Caki2 (cell line): ENCODE data around the gene NPFFR1. TPM values are rescaled to one million over a fixed set of nuclear protein-coding genes. Genes with fewer than 3 reads are reported as not detected.
A peak's percentile ranks its signal among the peaks of the same experiment; 100 is the strongest.
"Not testable (repeated sequence)": the region's sequence is repeated elsewhere in the genome, so short reads cannot be mapped to it uniquely, and the experiment has no call there.

Experiments used
- DNase-seq: peaks from one replicate; pipeline ENCODE4 v3.0.0-alpha.2; 2015; ENCODE audit warnings: low read depth
- in situ Hi-C: cut with HindIII; loops from 2 replicates; pipeline ENCODE4 v1.10.0; 2016; ENCODE audit warnings: low sequenced_read_pairs, low pct_unique_long_range_greater_than_20kb, mixed read lengths
- total RNA-seq: library from RNA; depleted of rRNA; stranded (reverse); fragments of >200 nt; shearing (Covaris generic); gene quantifications from 2 replicates; pipeline ENCODE4 v1.2.3, GENCODE V29; 2014; ENCODE audit warnings: low replicate concordance

NPFFR1 gene
- total RNA-seq, 1 experiment from 2014 or later, result not detected

DNA sequence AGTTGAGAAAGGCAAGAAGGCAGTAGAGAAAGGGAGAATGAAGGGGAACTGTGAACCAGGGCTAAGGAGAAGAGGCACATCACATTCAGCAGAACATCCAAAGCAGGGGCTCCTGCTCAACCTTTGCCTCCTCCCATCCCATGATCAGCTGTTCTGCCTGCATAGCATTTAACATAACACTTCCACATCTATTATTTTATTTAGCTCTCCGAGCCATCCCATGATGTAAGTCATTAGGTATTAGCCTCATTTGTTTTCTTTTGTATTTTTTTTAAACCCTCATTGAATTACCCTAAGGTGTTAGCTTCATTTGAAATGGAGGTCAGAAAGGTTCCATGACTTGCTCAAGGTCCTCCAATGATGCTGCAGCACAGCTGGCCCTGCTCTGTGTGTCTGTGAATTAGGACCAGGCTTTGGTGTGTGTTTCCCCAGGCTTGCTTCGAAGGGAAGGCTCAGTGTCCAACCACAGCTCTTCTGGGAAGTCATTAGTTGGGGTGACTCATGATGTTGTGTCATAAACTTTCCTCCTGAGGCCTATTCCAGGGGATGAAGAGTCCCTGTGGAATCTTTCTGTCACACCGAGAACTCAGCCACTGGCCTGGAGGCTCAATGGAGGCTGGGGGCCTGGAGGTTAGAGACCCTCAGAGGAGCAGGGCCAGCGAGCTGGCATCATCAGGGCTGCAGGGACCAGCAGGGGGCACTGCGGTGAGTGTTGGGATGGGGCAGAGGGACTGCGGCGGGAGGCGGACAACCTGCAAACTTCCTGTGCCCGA lies 16.5 kb downstream of the NPFFR1 start:
- in situ Hi-C loops, result no loop called here
- DNase-seq, result peak; percentile 79

DNA sequence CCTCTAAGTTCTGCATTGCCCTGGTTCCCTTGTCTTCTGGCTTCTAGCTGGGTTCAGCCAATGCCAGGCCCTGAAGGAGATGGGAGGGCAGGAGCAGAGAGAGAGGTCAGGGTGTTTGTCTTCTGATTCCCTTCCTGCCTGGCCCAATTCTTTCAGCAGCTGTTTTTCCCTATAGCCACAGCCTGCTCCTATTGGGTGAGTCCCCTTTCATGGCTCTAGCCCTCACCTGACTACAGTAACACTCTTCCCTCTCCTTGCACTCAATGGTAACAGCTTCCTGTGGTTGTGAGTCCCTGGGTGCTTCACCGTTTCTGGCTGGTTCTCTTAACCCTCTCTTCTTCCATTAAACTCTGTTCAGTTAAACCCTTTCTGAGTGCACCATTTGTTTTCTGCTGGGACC lies 17.1 kb downstream of the NPFFR1 start:
- in situ Hi-C loops, result no loop called here
- no peak for DNase-seq

GRCh38 chr10:70266056-70266455 lies 17.7 kb downstream of the NPFFR1 start:
- in situ Hi-C loops, result no loop called here
- no peak for DNase-seq

DNA sequence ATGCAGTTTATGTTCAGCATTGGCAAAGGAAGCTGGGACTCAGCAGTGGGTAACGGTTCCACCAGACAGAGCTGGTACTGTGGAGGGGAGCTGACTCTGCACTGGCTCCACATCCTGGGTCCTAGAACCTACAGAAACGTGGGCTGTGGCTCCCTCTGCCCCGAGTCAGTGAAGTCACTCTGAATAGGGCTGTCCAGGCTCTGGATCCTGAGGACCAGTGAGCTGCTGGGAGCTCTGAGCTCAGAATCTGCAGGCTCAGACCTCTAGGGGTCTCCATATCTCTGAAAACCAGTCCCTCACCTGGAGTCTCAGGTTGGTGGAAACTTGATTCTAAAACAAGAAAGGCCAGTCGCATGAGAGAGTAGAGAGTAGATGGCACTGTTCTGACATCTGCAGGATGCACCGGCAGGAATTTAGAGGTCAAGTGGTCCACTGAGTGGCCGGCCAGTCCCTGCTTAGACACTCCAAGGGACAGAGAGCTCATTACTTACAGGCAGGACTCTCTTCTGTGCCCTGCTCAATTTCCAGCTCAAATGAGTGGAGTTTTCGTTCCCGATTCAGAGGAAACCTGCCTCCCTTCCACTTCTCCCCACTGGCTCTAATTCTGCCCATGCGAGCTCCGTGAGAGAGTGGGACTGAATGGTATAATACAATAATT lies 18.6 kb downstream of the NPFFR1 start:
- DNase-seq, result no peak
- in situ Hi-C loops, result no loop called here

- no peak for DNase-seq
- in situ Hi-C loops, result no loop called here
Measured at GRCh38 chr10:70260734-70261133, 23.1 kb downstream of the NPFFR1 start.

DNA sequence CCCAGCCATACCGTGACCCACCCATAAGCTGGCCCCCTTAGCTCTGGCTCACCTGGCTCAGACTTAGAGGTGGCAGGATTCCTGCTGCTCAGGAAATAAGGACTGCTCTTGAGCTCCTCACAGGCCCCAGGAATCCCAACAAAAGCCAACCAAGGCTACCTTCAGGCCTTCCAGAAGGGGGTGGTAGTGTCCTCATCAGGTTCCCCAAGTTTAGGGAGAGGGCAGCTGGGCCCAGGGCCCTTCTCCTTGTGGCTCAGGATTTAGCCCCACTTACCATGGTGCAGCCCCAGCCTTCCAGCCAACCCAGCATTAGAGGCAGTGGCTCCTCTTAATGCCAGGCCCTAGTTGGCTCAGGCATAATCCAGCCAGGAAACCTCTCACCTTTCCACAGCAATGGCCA lies 23.5 kb downstream of the NPFFR1 start:
- in situ Hi-C loops, result no loop called here
- no peak for DNase-seq

DNA sequence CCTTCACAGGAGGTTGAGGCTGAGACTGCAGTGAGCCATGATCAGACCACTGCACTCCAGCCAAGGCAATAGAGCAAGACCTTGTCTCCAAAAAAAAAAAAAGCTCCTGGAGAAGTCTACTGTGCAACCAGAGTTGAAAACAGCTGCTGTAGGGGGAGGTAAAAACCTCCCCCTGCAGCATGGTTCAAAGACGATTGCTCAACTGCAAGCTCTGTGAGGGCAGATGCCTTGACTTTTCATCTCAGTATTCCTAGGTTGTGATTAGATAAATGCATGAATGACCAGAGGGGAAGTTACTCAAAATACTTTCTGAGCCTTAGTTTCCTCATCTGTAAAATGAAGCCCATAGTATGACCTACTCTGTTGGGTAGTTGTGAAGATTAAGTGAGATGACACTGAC lies 25.6 kb downstream of the NPFFR1 start:
- in situ Hi-C loops, result no loop called here
- DNase-seq, result no peak

DNA sequence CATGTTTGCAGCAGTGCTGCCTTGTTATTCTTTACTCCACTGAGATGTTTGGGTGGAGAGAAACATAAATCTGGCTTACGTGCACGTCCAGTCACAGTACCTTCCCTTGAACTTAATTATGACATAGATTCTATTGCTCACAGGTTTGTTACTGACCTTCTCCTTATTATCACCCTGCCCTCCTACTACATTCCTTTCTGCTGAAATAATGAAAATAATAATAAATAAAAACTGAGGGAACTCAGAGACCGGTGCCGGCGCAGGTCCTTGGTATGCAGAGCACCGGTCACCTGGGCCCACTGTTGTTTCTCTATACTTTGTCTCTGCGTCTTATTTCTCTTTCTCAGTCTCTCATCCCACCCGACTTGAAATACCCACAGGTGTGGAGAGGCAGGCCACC lies 26.0 kb downstream of the NPFFR1 start:
- in situ Hi-C loops, result not testable (repeated sequence)

DNA sequence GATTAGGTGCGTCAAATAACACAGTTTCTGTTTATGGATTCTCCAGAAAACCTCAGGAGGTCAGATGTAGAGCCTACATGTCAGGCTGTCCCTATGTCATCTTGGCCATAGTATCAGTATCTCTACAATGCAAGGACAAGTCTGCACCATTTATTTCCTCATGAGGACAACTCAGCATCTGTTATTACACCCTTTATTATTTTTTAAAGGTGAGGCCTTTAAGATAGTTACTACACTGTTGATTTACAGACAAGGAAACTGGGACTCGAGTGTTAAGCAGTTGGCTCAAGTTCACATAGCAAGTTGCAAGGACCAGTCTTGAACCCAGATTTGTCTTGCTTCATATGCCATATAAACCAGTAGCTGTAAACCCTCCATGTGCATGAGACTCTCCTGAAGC lies 27.3 kb downstream of the NPFFR1 start:
- DNase-seq, result no peak
- in situ Hi-C loops, result no loop called here

More for the DNA sequence above, 26.0 kb downstream of the NPFFR1 start:
- peak; percentile 50 for DNase-seq

GRCh38 chr10:70255329-70256299 lies 28.2 kb downstream of the NPFFR1 start:
- no peak for DNase-seq
- in situ Hi-C loops, result no loop called here

DNA sequence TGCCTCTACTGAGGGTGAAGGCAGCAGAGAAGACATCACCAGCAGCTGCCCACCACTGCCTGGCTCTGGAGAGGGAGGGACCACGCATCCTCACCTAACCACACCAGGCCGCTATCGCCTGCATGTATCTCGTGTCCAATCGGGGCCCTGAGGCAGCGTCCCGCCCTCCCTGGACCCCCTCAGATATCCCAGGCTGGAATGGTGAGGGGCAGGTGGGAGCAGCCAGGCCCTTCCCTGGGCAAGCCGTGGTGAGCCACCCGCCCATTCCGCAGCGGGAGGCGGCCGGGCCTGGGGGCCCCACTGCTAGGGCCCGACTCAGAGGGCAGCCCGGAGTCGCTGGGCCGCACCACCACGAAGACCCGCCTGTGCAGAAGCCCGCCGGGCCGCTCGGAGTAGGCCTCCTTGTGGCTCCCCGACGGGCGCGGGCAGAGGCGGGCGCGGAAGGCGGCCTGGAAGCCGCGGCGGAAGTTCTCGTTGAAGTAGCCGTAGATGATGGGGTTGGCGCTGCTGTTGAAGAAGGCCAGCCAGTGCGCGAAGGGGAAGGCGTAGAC lies 29.0 kb downstream of the NPFFR1 start:
- DNase-seq, result no peak
- in situ Hi-C loops, result no loop called here

GRCh38 chr10:70253878-70254765 lies 29.7 kb downstream of the NPFFR1 start:
- in situ Hi-C loops, result no loop called here
- DNase-seq, result no peak

DNA sequence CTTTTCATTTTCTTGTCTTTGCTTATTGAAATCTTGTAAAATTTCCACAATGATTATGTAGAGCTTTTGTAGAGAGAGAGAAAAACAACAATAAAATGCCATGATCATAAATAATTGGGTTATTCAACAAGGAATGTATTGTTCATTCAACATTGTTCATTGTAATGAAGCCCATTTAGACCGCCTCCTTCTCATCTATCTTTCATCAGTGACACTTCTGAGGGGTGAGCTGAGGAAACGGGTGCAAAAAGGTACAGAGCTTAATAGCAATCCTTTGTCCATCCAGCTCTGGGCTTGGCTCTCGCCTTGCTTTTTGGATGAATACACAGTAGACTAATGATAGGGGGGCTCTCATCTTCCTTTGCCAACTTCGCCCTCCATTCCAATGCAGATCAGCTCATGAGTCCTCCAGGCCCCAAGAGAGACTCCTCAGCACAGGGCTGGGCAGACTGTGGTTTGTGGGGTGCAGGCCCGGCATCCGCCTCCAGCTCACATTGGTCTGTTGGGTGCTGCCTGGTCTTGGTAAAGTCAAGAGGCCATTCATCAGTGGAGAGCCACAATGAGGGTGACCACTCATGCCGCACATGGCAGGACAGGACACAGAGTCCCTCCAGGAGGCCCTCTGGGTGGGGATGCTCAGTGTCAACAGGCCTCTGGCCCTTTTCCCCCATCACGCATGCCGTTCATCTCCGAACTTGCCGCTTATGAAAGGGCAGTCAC lies 32.7 kb downstream of the NPFFR1 start:
- DNase-seq, result no peak
- in situ Hi-C loops, result no loop called here

- DNase-seq, result no peak
- in situ Hi-C loops, result no loop called here
Measured at GRCh38 chr10:70247360-70247759, 36.4 kb downstream of the NPFFR1 start.

DNA sequence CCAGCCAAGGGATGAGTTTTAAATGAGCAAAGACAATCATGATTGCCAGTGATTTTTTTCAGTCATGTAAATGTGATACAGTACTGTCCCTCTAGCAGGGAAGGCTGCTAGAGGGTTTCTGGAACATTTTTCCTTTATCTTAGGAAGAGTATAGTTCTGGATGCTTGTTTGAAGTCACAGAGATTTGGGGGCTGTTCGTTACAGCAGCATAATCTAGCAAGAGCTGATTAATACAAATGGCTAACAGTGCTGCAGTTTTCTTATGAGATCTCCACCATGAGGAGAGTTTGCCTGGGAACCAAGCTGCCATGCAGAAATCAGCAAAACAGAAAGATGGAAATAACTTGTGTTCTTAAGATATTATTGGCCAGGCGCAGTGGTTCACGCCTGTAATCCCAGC lies 42.7 kb downstream of the NPFFR1 start:
- DNase-seq, result no peak
- in situ Hi-C loops, result no loop called here

DNA sequence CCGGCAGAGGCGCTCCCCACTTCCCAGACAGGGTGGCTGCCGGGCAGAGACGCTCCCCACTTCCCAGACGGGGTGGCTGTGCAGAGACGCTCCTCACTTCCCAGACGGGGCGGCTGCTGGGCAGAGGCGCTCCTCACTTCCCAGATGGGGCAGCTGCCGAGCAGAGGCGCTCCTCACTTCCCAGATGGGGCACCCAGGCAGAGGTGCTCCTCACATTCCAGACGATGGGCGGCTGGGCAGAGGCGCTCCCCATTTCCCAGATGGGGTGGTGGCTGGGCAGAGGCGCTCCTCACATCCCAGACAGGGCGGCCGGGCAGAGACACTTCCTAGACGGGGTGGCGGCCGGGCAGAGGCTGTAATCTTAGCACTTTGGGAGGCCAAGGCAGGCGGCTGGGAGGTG lies 43.8 kb downstream of the NPFFR1 start:
- DNase-seq, in situ Hi-C loops: not testable (repeated sequence)
